DLD1 (cell line): ENCODE measurements around the gene GSC2.

Experiments used
- in situ Hi-C: cut with HindIII; loops from 2 replicates; pipeline ENCODE4 v1.10.0; 2017; ENCODE audit warnings: low sequenced_read_pairs

Gene GSC2

GRCh38 chr22:19103880-19104821, 45.9 kb downstream of the GSC2 start:
- in situ Hi-C loops, result no loop called here

GRCh38 chr22:19098157-19098556, 51.9 kb downstream of the GSC2 start:
- in situ Hi-C loops, result no loop called here

GRCh38 chr22:19097518-19097917, 52.6 kb downstream of the GSC2 start:
- in situ Hi-C loops, result no loop called here
